HepG2 (cell line): Measurements from ENCODE around the gene CELF5.

Experiments used
- CERS6 ChIP-seq: sonication (generic); formaldehyde crosslinking; IDR thresholded peaks from 2 replicates; pipeline ENCODE4 v1.5.0; 2020; ENCODE audit warnings: missing genetic modification reagents
- CTCF ChIP-seq: sonication (generic); formaldehyde crosslinking; IDR thresholded peaks from 2 replicates; pipeline ENCODE4 v1.5.0; 2020; ENCODE audit warnings: mild to moderate bottlenecking, missing genetic modification reagents, moderate library complexity
- GATAD2A ChIP-seq: IDR thresholded peaks from 2 replicates; pipeline ENCODE4 v1.6.1; 2016
- GTF2F1 ChIP-seq: fragments of 150-350 bp; IDR thresholded peaks from 2 replicates; pipeline ENCODE4 v1.6.1; 2014; ENCODE audit warnings: low read length
- KAT2B ChIP-seq: fragments of 150-350 bp; IDR thresholded peaks from 2 replicates; pipeline ENCODE4 v1.6.1; 2014; ENCODE audit warnings: low read depth, low read length, borderline replicate concordance
- NR2C2 ChIP-seq: sonication (generic); formaldehyde crosslinking; IDR thresholded peaks from 2 replicates; pipeline ENCODE4 v1.4.0; 2020; ENCODE audit warnings: missing genetic modification reagents, mild to moderate bottlenecking, moderate library complexity, borderline replicate concordance
- PAWR ChIP-seq: sonication (generic); formaldehyde crosslinking; IDR thresholded peaks from 2 replicates; pipeline ENCODE4 v1.4.0; 2020; ENCODE audit warnings: missing genetic modification reagents, mild to moderate bottlenecking, borderline replicate concordance
- RAD21 ChIP-seq: fragments of 450-650 bp; formaldehyde crosslinking; IDR thresholded peaks from 2 replicates; pipeline ENCODE4 v1.5.0; 2020; ENCODE audit warnings: mild to moderate bottlenecking
- TAF15 ChIP-seq: fragments of 200-400 bp; formaldehyde crosslinking; IDR thresholded peaks from one replicate; pipeline ENCODE4 v1.6.1; 2018; ENCODE audit warnings: mild to moderate bottlenecking, low read depth, low read length; ENCODE audit not compliant: poor library complexity, severe bottlenecking
- ZBTB21 ChIP-seq: sonication (generic); formaldehyde crosslinking; IDR thresholded peaks from 2 replicates; pipeline ENCODE4 v1.4.0; 2020; ENCODE audit warnings: missing genetic modification reagents
- ZNF572 ChIP-seq: sonication (generic); formaldehyde crosslinking; IDR thresholded peaks from 2 replicates; pipeline ENCODE4 v1.5.1; 2020; ENCODE audit warnings: mild to moderate bottlenecking, missing genetic modification reagents
- TF ChIP-seq, protein P1 (sequence below): sonication (generic); formaldehyde crosslinking; IDR thresholded peaks from 2 replicates; pipeline ENCODE4 v1.4.0; 2020; ENCODE audit warnings: missing genetic modification reagents

- no peak for TF ChIP-seq KAT2B
- no peak for TF ChIP-seq GATAD2A (CRISPR knock-in tag)
- no peak for TF ChIP-seq GTF2F1
- no peak for TF ChIP-seq CTCF (CRISPR knock-in tag)
- TF ChIP-seq PAWR (CRISPR knock-in tag): no peak
- TF ChIP-seq, protein P1, sequence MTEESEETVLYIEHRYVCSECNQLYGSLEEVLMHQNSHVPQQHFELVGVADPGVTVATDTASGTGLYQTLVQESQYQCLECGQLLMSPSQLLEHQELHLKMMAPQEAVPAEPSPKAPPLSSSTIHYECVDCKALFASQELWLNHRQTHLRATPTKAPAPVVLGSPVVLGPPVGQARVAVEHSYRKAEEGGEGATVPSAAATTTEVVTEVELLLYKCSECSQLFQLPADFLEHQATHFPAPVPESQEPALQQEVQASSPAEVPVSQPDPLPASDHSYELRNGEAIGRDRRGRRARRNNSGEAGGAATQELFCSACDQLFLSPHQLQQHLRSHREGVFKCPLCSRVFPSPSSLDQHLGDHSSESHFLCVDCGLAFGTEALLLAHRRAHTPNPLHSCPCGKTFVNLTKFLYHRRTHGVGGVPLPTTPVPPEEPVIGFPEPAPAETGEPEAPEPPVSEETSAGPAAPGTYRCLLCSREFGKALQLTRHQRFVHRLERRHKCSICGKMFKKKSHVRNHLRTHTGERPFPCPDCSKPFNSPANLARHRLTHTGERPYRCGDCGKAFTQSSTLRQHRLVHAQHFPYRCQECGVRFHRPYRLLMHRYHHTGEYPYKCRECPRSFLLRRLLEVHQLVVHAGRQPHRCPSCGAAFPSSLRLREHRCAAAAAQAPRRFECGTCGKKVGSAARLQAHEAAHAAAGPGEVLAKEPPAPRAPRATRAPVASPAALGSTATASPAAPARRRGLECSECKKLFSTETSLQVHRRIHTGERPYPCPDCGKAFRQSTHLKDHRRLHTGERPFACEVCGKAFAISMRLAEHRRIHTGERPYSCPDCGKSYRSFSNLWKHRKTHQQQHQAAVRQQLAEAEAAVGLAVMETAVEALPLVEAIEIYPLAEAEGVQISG: no peak
- TF ChIP-seq NR2C2 (CRISPR knock-in tag): no peak
- no peak for TF ChIP-seq RAD21
- TF ChIP-seq TAF15: no peak
- no peak for TF ChIP-seq ZBTB21
- no peak for TF ChIP-seq ZNF572 (CRISPR knock-in tag)
- TF ChIP-seq CERS6 (CRISPR knock-in tag): no peak
Observed at GRCh38 chr19:3294080-3294850, 69.8 kb downstream of the CELF5 start.
